ENCODE results near the gene CDCP1. TPM values are rescaled to one million over a fixed set of nuclear protein-coding genes. Genes with fewer than 3 reads are reported as not detected.

Gene CDCP1
- total RNA-seq, 1 experiment from 2014 or later = 180 TPM

GRCh38 chr3:45191424-45191823 lies 45.2 kb upstream of the CDCP1 start:
- POLR2A ChIA-PET = no interaction called here
- no peak for DNase-seq (ENCODE audit: unreplicated experiment)
- no peak overlapping the region for H3K4me3 Mint-ChIP-seq (ENCODE audit: unreplicated experiment)
- no peak for TF ChIP-seq CTCF (IDR thresholded peaks at IDR 0.05; ENCODE audit: unreplicated experiment)
- H3K9me3 Mint-ChIP-seq (ENCODE audit: unreplicated experiment) = no peaks in the 10 kb centered on the region
- intact Hi-C loops (cut with micrococcal nuclease) = no loop called here
- CTCF ChIA-PET = interaction anchor here (0.6 to 3.0 kb wide), 4 partner anchors 19 to 1451 kb away, joined by 3 to 12 read pairs (median 6); no protein-coding TSS in a partner anchor
- no TSS peak for BruUV-seq (replicated peaks)
- peaks cover 6% of the 10 kb centered on the region for H3K4me1 Mint-ChIP-seq (ENCODE audit: insufficient read depth, unreplicated experiment)
- H3K27me3 Mint-ChIP-seq (ENCODE audit: insufficient read depth, unreplicated experiment) = no peaks in the 10 kb centered on the region
- no peaks in the 10 kb centered on the region for H3K36me3 Mint-ChIP-seq (ENCODE audit: insufficient read depth, unreplicated experiment)
- no peak overlapping the region for H3K27ac Mint-ChIP-seq (ENCODE audit: low read depth, unreplicated experiment)

GRCh38 chr3:45188719-45189659 lies 42.8 kb upstream of the CDCP1 start:
- CTCF ChIA-PET = interaction anchor here (0.7 to 2.0 kb wide), 4 partner anchors 21 to 290 kb away, joined by 3 to 8 read pairs (median 4); no protein-coding TSS in a partner anchor
- no peak for DNase-seq (ENCODE audit: unreplicated experiment)
- Mint-ChIP-seq H3K27me3 (ENCODE audit: insufficient read depth, unreplicated experiment) (no peaks in the 10 kb centered on the region), H3K4me1 (ENCODE audit: insufficient read depth, unreplicated experiment) (peaks cover 15% of the 10 kb centered on the region), H3K9me3 (ENCODE audit: unreplicated experiment) (no peaks in the 10 kb centered on the region), H3K36me3 (ENCODE audit: insufficient read depth, unreplicated experiment) (no peaks in the 10 kb centered on the region), H3K27ac (ENCODE audit: low read depth, unreplicated experiment) (peak overlapping the region; percentile 72), H3K4me3 (ENCODE audit: unreplicated experiment) (no peak overlapping the region)
- TF ChIP-seq CTCF (IDR thresholded peaks at IDR 0.05; ENCODE audit: unreplicated experiment) = no peak
- no TSS peak for BruUV-seq (replicated peaks)
- intact Hi-C loops (cut with micrococcal nuclease) = no loop called here
- POLR2A ChIA-PET = no interaction called here

GRCh38 chr3:45187694-45188141 lies 41.5 kb upstream of the CDCP1 start:
- POLR2A ChIA-PET = no interaction called here
- BruUV-seq (replicated peaks) = no TSS peak
- no peaks in the 10 kb centered on the region for H3K27me3 Mint-ChIP-seq (ENCODE audit: insufficient read depth, unreplicated experiment)
- H3K9me3 Mint-ChIP-seq (ENCODE audit: unreplicated experiment) = no peaks in the 10 kb centered on the region
- no peak for TF ChIP-seq CTCF (IDR thresholded peaks at IDR 0.05; ENCODE audit: unreplicated experiment)
- peak overlapping the region; percentile 72 for H3K27ac Mint-ChIP-seq (ENCODE audit: low read depth, unreplicated experiment)
- DNase-seq (ENCODE audit: unreplicated experiment) = peak; percentile 18
- H3K4me3 Mint-ChIP-seq (ENCODE audit: unreplicated experiment) = no peak overlapping the region
- intact Hi-C loops (cut with micrococcal nuclease) = no loop called here
- peaks cover 27% of the 10 kb centered on the region for H3K4me1 Mint-ChIP-seq (ENCODE audit: insufficient read depth, unreplicated experiment)
- H3K36me3 Mint-ChIP-seq (ENCODE audit: insufficient read depth, unreplicated experiment) = no peaks in the 10 kb centered on the region
- CTCF ChIA-PET = interaction anchor here (1.5 kb wide), 1 partner anchor 23 kb away, joined by 8 read pairs; no protein-coding TSS in a partner anchor

- ChIA-PET CTCF (no interaction called here), POLR2A (interaction anchor here (0.6 kb wide), 1 partner anchor 14 kb away, joined by 3 read pairs; no protein-coding TSS in a partner anchor)
- BruUV-seq (replicated peaks) = no TSS peak
- H3K27ac Mint-ChIP-seq (ENCODE audit: low read depth, unreplicated experiment) = no peak overlapping the region
- no peaks in the 10 kb centered on the region for H3K9me3 Mint-ChIP-seq (ENCODE audit: unreplicated experiment)
- DNase-seq (ENCODE audit: unreplicated experiment) = no peak
- no peaks in the 10 kb centered on the region for H3K36me3 Mint-ChIP-seq (ENCODE audit: insufficient read depth, unreplicated experiment)
- intact Hi-C loops (cut with micrococcal nuclease) = no loop called here
- no peaks in the 10 kb centered on the region for H3K27me3 Mint-ChIP-seq (ENCODE audit: insufficient read depth, unreplicated experiment)
- TF ChIP-seq CTCF (IDR thresholded peaks at IDR 0.05; ENCODE audit: unreplicated experiment) = no peak
- peaks cover 30% of the 10 kb centered on the region for H3K4me1 Mint-ChIP-seq (ENCODE audit: insufficient read depth, unreplicated experiment)
- H3K4me3 Mint-ChIP-seq (ENCODE audit: unreplicated experiment) = no peak overlapping the region
Measured at GRCh38 chr3:45186871-45187270, 40.7 kb upstream of the CDCP1 start.

All from MCF 10A (cell line).